Raji (cell line): ENCODE results near the gene TBC1D7.

Experiments used
- POLR2A ChIP-seq: IDR thresholded peaks from 2 replicates; pipeline ENCODE4 v1.6.1; 2011; ENCODE audit warnings: low read depth, low read length, control low read depth; ENCODE audit not compliant: insufficient read depth

Gene TBC1D7

DNA sequence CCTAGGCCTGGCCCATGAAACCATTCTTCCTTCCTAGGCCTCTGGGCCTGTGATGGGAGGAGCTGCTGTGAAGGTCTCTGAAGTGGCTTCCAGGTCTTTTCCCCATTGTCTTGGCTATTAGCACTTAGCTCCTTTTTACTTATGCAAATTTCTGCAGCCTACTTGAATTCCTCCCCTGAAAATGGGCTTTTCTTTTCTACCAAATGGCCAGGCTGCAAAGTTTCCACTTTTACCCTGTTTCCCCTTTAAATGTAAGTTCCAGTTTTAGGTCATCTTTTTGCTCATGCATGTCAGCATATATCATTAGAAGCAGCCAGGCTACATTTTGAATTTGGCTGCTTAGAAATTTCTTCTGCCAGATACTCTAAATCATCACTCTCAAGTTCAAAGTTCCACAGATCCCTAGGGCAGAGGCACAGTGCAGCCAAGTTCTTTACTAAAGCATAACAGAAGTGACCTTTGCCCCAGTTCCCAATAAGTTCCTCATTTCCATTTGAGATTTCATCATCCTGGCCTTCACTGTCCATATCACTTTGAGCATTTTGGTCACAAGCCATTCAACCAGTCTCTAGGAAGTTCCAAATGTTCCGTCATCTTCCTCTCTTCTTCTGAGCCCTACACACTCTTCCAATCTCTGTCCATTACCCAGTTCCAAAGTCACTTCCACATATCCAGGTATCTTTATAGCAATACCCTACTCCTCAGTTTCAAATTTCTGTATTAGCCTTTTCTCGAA is 71.9 kb downstream of the TBC1D7 start:
- TF ChIP-seq POLR2A, result no peak
